IPS DF 4.7 (cell line): ENCODE results near the gene DARS1.
"Not testable (repeated sequence)": the region's sequence is repeated elsewhere in the genome, so short reads cannot be mapped to it uniquely, and the experiment has no call there.

Experiments used
- DNase-seq: peaks from one replicate; pipeline ENCODE4 v3.0.0-alpha.2; 2013; ENCODE audit warnings: low spot score; ENCODE audit errors: extremely low read depth

Gene DARS1

GRCh38 chr2:135888587-135888986, 96.8 kb downstream of the DARS1 start:
- not testable (repeated sequence) for DNase-seq

GRCh38 chr2:135885709-135886108, 99.7 kb downstream of the DARS1 start:
- DNase-seq = no peak

GRCh38 chr2:135882415-135882814, 103.0 kb downstream of the DARS1 start:
- DNase-seq = no peak

GRCh38 chr2:135876770-135877169, 108.7 kb downstream of the DARS1 start:
- DNase-seq = not testable (repeated sequence)

- DNase-seq = peak; percentile 98
These were observed 109.2 kb downstream of the DARS1 start, which contains the start of gene MCM6 for GRCh38 chr2:135876066-135876711. Gene MCM6, minus strand, starts transcription at chr2:135876443. Its CDS starts 78 bp downstream, at chr2:135876365.

- no peak for DNase-seq
These were observed 109.8 kb downstream of the DARS1 start for GRCh38 chr2:135875491-135876065.

- DNase-seq = no peak
These were observed 110.6 kb downstream of the DARS1 start for GRCh38 chr2:135874777-135875365.

GRCh38 chr2:135870571-135870970, 114.9 kb downstream of the DARS1 start:
- DNase-seq = no peak

GRCh38 chr2:135863233-135863632, 122.2 kb downstream of the DARS1 start:
- no peak for DNase-seq

- DNase-seq = no peak
These were observed 122.7 kb downstream of the DARS1 start for GRCh38 chr2:135862718-135863117.
